ENCODE measurements around the gene THSD4. TPM values are rescaled to one million over a fixed set of nuclear protein-coding genes. Genes with fewer than 3 reads are reported as not detected.

Gene THSD4
- polyA plus RNA-seq, 1 donor (not counting 4 experiments of a cell fraction or from before 2014, with no cell fraction given) = 24.5 TPM

- dilution Hi-C loops (cut with MboI; ENCODE audit: extremely low pct_ligation_motif_present, low sequenced_read_pairs) = no loop called here
- no peak overlapping the region for H3K4me2 ChIP-seq (ENCODE audit: control insufficient read depth, extremely low read depth, insufficient read depth, low read depth, low read length)
- no peak for DNase-seq (ENCODE audit: low read depth, low spot score)
- no peak overlapping the region for H3K4me3 ChIP-seq (ENCODE audit: control insufficient read depth in 2 of 3, extremely low read depth in 1 of 3, insufficient read depth in 2 of 3, low read depth in 1 of 3, low read length in 3 of 3)
- H2AFZ ChIP-seq (ENCODE audit: control insufficient read depth, low read length) = no peak overlapping the region
- no peaks in the 10 kb centered on the region for H4K20me1 ChIP-seq (ENCODE audit: control insufficient read depth, extremely low read depth, insufficient read depth, low read length)
- no peaks in the 10 kb centered on the region for H3K27me3 ChIP-seq (ENCODE audit: control insufficient read depth, extremely low read depth, insufficient read depth, low read length)
- peaks cover 27% of the 10 kb centered on the region for H3K79me2 ChIP-seq (ENCODE audit: control insufficient read depth, insufficient read depth, low read length)
- TF ChIP-seq EZH2 (IDR thresholded peaks at IDR 0.05; ENCODE audit: low read length) (no peak), CTCF (optimal IDR thresholded peaks at IDR 0.05 in 1 of 3, IDR thresholded peaks at IDR 0.05 in 1 of 3, conservative IDR thresholded peaks at IDR 0.05 in 1 of 3; ENCODE audit: extremely low read depth in 1 of 3, insufficient read depth in 2 of 3, low read length in 3 of 3) (no peak)
- no peak for FAIRE-seq
- no peak overlapping the region for H3K27ac ChIP-seq (ENCODE audit: control insufficient read depth, insufficient read depth, low read length)
- no peak overlapping the region for H3K9ac ChIP-seq (ENCODE audit: control insufficient read depth, extremely low read depth, insufficient read depth, low read length)
- no peaks in the 10 kb centered on the region for H3K9me3 ChIP-seq (ENCODE audit: control insufficient read depth, low read depth, low read length)
- H3K9me1 ChIP-seq (ENCODE audit: control insufficient read depth, extremely low read depth, insufficient read depth, low read length) = no peaks in the 10 kb centered on the region
- peaks cover 31% of the 10 kb centered on the region for H3K4me1 ChIP-seq (ENCODE audit: control insufficient read depth, extremely low read depth, insufficient read depth, low read length)
- peaks cover 10 to 17% of the 10 kb centered on the region in 2 experiments for H3K36me3 ChIP-seq (ENCODE audit: control insufficient read depth in 2 of 2, extremely low read depth in 1 of 2, insufficient read depth in 2 of 2, low read length in 2 of 2)
These were observed 31.3 kb downstream of the THSD4 start for GRCh38 chr15:71146580-71146982.

- H3K9me1 ChIP-seq (ENCODE audit: control insufficient read depth, extremely low read depth, insufficient read depth, low read length) = no peaks in the 10 kb centered on the region
- H3K4me2 ChIP-seq (ENCODE audit: control insufficient read depth, extremely low read depth, insufficient read depth, low read depth, low read length) = no peak overlapping the region
- H3K4me1 ChIP-seq (ENCODE audit: control insufficient read depth, extremely low read depth, insufficient read depth, low read length) = peaks cover 23% of the 10 kb centered on the region
- no peak for DNase-seq (ENCODE audit: low read depth, low spot score)
- H3K79me2 ChIP-seq (ENCODE audit: control insufficient read depth, insufficient read depth, low read length) = peaks cover 32% of the 10 kb centered on the region
- no peak overlapping the region for H2AFZ ChIP-seq (ENCODE audit: control insufficient read depth, low read length)
- no peak for FAIRE-seq
- H3K27me3 ChIP-seq (ENCODE audit: control insufficient read depth, extremely low read depth, insufficient read depth, low read length) = no peaks in the 10 kb centered on the region
- no peak overlapping the region for H3K9ac ChIP-seq (ENCODE audit: control insufficient read depth, extremely low read depth, insufficient read depth, low read length)
- TF ChIP-seq CTCF (optimal IDR thresholded peaks at IDR 0.05 in 1 of 3, IDR thresholded peaks at IDR 0.05 in 1 of 3, conservative IDR thresholded peaks at IDR 0.05 in 1 of 3; ENCODE audit: extremely low read depth in 1 of 3, insufficient read depth in 2 of 3, low read length in 3 of 3) = no peak
- no peak for TF ChIP-seq EZH2 (IDR thresholded peaks at IDR 0.05; ENCODE audit: low read length)
- no peaks in the 10 kb centered on the region for H4K20me1 ChIP-seq (ENCODE audit: control insufficient read depth, extremely low read depth, insufficient read depth, low read length)
- H3K9me3 ChIP-seq (ENCODE audit: control insufficient read depth, low read depth, low read length) = no peaks in the 10 kb centered on the region
- peaks cover 17 to 19% of the 10 kb centered on the region in 2 experiments for H3K36me3 ChIP-seq (ENCODE audit: control insufficient read depth in 2 of 2, extremely low read depth in 1 of 2, insufficient read depth in 2 of 2, low read length in 2 of 2)
- no peak overlapping the region for H3K27ac ChIP-seq (ENCODE audit: control insufficient read depth, insufficient read depth, low read length)
- no peak overlapping the region for H3K4me3 ChIP-seq (ENCODE audit: control insufficient read depth in 2 of 3, extremely low read depth in 1 of 3, insufficient read depth in 2 of 3, low read depth in 1 of 3, low read length in 3 of 3)
- dilution Hi-C loops (cut with MboI; ENCODE audit: extremely low pct_ligation_motif_present, low sequenced_read_pairs) = no loop called here
These were observed 32.8 kb downstream of the THSD4 start for GRCh38 chr15:71148048-71148447.
